Upper lobe of left lung (tissue), 4 donors: ENCODE results near the gene RIC8B.

Experiments
- POLR2A ChIP-seq, 4 donors: fragments of 450-650 bp; IDR thresholded peaks; one replicate each; pipeline ENCODE4 v1.5.1; 2016 to 2017; ENCODE audit warnings: antibody characterized with exemption in 4 of 4, mild to moderate bottlenecking in 2 of 4
- POLR2AphosphoS5 ChIP-seq, 2 donors: sonication (generic); formaldehyde crosslinking; IDR thresholded peaks; one replicate each; pipeline ENCODE4 v1.5.1; 2017; ENCODE audit warnings: antibody characterized with exemption in 2 of 2
- TF ChIP-seq, protein P1 (sequence below), 6 experiments: fragments of 450-650 bp in 4 of 6; fragments of 200-600 bp in 2 of 6; sonication (generic) in 2 of 6; IDR thresholded peaks; one replicate each; pipeline ENCODE4 v1.5.1; 2016 to 2019; ENCODE audit warnings: antibody characterized with exemption in 6 of 6

DNA sequence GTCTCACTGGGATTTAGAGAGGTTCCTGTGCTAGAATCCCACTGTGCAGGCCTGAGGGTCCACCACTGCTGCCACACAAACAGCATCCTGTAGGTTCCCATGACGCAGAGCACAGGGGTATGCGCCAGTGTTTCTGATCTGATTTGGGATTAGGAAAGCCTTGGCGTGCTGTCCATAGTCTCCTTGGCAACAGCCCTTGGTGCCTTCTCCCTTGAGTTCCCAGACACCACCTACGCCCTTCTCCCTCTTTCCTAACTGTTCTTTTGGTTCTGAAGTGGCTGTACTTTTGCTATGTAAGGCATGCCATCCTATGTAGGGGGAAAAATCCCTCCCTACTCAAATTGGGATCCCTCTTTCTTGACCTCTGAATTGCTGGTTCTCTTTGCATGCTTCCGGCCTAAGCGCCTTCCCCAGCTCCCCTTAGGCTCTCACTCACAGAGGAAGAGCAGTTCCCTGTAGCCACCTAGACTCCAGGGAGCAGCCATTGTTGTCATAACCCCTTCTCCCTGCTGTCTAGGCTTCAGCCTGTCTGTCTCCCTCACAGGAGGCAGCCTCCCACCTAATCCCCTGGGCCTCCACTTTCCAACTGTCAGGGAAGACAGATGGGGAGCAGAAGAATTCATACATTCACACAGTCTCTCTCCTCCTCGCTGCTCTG, 14.8 kb upstream of the RIC8B start:
- TF ChIP-seq, protein P1, sequence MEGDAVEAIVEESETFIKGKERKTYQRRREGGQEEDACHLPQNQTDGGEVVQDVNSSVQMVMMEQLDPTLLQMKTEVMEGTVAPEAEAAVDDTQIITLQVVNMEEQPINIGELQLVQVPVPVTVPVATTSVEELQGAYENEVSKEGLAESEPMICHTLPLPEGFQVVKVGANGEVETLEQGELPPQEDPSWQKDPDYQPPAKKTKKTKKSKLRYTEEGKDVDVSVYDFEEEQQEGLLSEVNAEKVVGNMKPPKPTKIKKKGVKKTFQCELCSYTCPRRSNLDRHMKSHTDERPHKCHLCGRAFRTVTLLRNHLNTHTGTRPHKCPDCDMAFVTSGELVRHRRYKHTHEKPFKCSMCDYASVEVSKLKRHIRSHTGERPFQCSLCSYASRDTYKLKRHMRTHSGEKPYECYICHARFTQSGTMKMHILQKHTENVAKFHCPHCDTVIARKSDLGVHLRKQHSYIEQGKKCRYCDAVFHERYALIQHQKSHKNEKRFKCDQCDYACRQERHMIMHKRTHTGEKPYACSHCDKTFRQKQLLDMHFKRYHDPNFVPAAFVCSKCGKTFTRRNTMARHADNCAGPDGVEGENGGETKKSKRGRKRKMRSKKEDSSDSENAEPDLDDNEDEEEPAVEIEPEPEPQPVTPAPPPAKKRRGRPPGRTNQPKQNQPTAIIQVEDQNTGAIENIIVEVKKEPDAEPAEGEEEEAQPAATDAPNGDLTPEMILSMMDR (IDR thresholded peaks at IDR 0.05) = no peak
- TF ChIP-seq POLR2AphosphoS5 (IDR thresholded peaks at IDR 0.05) (no peak), POLR2A (IDR thresholded peaks at IDR 0.05) (no peak)
